ENCODE results near the gene GPRC5C.

GPRC5C gene

DNA sequence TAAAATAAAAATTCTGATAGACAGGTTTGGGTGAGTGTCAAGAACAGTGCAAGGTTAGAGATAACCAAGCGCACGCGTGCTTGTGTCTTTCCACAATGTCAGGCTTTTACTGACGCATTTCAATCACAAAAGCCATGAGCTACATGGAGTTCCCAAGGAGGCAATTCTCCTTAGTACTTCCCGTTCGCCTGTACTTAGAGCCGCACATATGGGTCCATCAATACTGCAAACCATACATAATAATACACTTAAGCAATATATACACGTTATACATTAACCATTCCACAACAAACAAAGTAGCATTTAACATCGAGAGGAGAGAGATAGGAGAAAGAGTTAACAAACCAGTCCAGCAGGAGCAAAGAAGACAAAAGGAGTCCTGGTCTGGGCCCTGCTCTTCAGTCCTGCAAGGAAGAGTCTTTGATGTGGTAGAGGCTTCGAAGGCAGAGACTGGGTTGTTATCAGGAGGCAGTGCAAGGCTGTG is 11.9 kb upstream of the GPRC5C start:
- TF ChIP-seq ZFX (IDR thresholded peaks at IDR 0.05), result no peak
- TF ChIP-seq, protein P1, sequence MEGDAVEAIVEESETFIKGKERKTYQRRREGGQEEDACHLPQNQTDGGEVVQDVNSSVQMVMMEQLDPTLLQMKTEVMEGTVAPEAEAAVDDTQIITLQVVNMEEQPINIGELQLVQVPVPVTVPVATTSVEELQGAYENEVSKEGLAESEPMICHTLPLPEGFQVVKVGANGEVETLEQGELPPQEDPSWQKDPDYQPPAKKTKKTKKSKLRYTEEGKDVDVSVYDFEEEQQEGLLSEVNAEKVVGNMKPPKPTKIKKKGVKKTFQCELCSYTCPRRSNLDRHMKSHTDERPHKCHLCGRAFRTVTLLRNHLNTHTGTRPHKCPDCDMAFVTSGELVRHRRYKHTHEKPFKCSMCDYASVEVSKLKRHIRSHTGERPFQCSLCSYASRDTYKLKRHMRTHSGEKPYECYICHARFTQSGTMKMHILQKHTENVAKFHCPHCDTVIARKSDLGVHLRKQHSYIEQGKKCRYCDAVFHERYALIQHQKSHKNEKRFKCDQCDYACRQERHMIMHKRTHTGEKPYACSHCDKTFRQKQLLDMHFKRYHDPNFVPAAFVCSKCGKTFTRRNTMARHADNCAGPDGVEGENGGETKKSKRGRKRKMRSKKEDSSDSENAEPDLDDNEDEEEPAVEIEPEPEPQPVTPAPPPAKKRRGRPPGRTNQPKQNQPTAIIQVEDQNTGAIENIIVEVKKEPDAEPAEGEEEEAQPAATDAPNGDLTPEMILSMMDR (conservative IDR thresholded peaks at IDR 0.05), result no peak
- no peak overlapping the region for H3K27ac ChIP-seq

DNA sequence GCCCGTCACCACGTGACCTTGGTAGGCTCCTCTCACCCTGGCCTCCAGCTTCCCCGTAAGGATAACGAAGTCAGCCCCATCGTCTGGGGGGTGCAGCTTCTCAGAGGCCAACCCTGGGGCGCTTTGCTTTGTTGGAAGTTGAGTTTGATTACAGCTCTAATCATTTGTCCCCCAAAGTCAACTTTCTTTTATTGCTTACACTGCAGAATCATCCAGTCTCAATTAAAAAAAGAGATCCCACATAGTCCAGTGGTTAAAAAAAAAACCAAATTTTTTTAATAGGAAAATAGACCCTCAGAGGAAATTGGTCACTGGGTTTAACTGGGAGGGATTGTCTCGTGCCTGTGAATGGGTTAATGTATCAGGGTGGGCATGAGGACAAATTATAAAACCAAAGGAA is 7.8 kb upstream of the GPRC5C start:
- no peak for TF ChIP-seq ZFX (IDR thresholded peaks at IDR 0.05)
- TF ChIP-seq, protein P1 (conservative IDR thresholded peaks at IDR 0.05), result no peak
- H3K27ac ChIP-seq, result no peak overlapping the region

DNA sequence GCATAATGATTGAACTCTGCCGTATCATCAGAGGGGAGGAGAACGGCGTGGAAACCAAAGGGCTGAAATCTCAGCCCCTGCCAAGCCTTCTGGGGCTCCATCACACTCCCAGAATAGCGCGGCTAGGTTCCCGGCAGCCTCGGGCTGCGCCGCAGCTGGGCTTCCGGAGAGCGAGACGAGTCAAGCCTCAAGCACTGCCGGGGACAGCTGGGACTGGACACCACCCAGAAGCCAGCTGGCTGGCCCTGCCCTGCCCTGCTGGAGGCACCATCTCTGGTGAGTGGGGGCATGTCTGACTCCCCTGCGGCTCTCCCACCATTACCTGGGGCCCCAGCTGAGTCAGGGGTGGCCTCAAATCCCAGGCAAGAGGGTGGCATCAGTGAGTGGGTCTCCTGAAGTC is 7.2 kb upstream of the GPRC5C start:
- no peak for TF ChIP-seq ZFX (IDR thresholded peaks at IDR 0.05)
- TF ChIP-seq, protein P1 (conservative IDR thresholded peaks at IDR 0.05), result no peak
- no peak overlapping the region for H3K27ac ChIP-seq

DNA sequence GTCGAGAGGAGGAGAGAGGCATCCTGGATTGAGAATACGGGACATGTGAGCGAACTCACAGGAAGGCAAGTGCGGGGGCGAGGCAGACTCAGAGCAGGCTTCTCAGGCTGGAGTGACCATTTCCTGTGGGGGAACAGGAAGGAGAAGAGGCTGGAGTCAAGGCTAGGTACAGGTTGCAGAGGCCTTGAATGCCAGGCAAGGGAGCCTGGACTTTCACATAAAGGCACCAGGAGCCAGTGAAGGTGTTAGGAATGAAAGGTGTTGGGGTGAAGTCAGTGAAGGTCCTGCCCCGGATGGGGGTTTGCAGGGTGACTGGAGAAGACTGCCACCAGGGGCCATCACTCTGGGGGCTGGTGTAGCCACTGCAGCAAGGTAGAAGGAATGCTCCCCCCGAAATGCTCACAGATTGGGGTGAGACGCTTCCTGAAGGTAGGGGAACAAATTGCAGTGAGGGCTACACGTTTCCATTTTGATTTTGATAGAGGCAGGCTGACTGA is 5.3 kb upstream of the GPRC5C start:
- peak overlapping the region; percentile 60 for H3K27ac ChIP-seq
- no peak for TF ChIP-seq ZFX (IDR thresholded peaks at IDR 0.05)
- TF ChIP-seq, protein P1 (conservative IDR thresholded peaks at IDR 0.05), result no peak

DNA sequence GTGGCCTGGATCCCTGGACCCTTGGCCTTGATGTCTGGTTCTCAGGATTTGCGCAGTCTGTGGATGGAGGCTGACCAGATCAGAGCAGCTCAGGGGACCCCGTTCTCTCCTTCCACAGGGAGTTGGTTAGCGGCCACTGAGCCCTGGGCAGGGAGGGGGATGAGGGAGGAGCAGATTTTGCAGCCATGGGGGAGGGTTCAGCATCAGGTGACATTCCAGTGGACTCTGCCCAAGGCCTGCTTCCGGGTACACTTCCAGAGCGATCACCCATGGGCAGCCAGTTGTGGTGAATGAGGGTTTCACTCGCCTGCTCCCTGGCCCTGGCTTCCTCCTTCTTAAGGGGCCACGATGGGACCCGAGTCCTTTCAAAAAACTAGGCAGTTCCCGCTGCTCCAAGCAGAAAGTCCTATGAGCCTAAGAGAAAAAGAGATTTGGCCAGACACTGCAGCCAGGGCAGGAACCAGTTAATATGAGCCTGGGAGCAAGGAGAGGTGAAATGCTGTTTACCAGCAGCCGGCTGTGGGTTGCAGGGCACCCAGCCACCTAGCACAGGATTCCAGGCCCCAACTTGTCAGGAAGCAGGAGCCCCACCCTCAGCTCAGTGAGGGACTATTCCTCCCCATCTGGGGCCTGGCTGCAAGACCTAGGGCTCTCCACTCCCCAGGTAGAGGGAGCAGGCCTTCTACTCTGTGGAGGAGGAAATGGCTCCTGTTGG is 4.7 kb upstream of the GPRC5C start:
- TF ChIP-seq, protein P1 (conservative IDR thresholded peaks at IDR 0.05), result no peak
- TF ChIP-seq ZFX (IDR thresholded peaks at IDR 0.05), result peak; percentile 18; the same call in 1 of the 2 replicates

DNA sequence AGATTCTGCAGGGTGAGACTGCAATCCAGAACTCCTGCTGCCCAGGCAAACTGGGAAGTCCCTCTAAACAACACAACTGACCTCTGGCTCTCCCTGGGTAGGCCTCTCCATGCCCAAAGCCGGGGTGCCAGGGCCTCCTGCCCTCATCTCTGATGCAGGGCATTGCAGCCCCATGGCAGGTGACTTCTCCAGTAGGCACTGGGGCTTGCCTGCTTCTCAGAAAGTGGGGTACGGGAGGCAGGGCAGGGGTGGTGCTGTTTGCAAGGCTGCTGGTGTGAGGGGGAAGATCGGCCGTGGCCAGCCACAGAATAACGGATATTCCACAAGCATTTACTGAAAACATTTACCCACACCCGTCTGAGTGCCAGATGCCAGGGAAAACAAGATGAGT is 4.1 kb upstream of the GPRC5C start:
- TF ChIP-seq, protein P1 (conservative IDR thresholded peaks at IDR 0.05), result no peak
- no peak for TF ChIP-seq ZFX (IDR thresholded peaks at IDR 0.05)
- peak overlapping the region; percentile 60 for H3K27ac ChIP-seq

More for the DNA sequence above, 4.7 kb upstream of the GPRC5C start:
- H3K27ac ChIP-seq, result peak overlapping the region; percentile 60

DNA sequence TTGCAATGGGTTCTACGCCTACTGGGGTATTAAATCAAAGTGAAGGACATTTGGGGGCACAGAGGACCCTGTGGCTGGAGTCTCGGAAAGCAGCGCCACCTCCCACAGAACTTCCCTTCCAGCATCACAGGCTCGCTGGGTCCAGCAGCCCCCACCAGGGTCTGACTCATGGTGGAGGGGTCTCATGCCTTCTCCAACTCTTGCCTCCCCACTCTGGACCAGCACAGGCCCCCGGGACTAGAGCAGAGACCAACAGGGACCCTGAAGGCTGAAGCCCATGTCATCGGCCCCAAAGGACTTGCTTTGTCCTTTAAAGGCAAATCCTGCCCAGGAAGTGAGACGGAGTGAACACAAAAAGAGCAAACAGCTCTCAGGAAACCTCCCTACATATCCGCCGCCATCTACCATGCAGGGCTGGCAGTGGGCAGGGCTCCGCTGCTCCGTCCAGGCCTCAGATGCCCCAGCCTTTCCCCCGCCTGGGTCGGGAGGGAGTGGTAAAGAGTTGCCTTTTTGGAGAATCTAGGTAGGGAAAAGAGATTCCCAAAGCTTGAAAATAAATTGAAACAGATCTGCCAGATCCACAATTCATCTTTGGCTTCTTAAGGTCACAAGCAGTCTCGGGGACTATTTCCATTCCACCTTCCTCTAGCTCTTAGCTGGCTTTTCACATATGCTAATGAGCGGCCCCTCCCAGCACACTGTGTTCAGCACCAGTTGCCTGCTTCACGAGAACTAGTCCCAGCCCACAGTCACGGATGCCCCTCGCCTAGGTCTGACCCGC is 2.1 kb upstream of the GPRC5C start:
- H3K27ac ChIP-seq, result peak overlapping the region; percentile 75
- TF ChIP-seq, protein P1 (conservative IDR thresholded peaks at IDR 0.05), result no peak
- no peak for TF ChIP-seq ZFX (IDR thresholded peaks at IDR 0.05)
